Mononuclear cell (primary cell): ENCODE results near the gene RNF187. TPM values are rescaled to one million over a fixed set of nuclear protein-coding genes. Genes with fewer than 3 reads are reported as not detected.

Experiments
- H3K27me3 ChIP-seq: 2 replicates; pipeline ENCODE4 v1.6.0; 2011; ENCODE audit warnings: low read length, control low read depth; ENCODE audit not compliant: insufficient read depth
- H3K4me1 ChIP-seq: 2 replicates; pipeline ENCODE4 v1.5.1; 2011; ENCODE audit warnings: mild to moderate bottlenecking, low read length, control low read depth; ENCODE audit not compliant: insufficient read depth
- H3K4me3 ChIP-seq: 2 replicates; pipeline ENCODE4 v1.5.1; 2011; ENCODE audit warnings: mild to moderate bottlenecking, low read length, moderate library complexity
- H3K9me3 ChIP-seq: 2 replicates; pipeline ENCODE4 v1.5.1; 2011; ENCODE audit warnings: low read depth, mild to moderate bottlenecking, control low read depth, low read length
- total RNA-seq: library from RNA; depleted of rRNA; stranded (reverse); fragments of >200 nt; gene quantifications from one replicate; pipeline ENCODE4 v1.2.3, GENCODE V29; 2012

RNF187 gene
- total RNA-seq, 1 donor, result 13.7 TPM

DNA sequence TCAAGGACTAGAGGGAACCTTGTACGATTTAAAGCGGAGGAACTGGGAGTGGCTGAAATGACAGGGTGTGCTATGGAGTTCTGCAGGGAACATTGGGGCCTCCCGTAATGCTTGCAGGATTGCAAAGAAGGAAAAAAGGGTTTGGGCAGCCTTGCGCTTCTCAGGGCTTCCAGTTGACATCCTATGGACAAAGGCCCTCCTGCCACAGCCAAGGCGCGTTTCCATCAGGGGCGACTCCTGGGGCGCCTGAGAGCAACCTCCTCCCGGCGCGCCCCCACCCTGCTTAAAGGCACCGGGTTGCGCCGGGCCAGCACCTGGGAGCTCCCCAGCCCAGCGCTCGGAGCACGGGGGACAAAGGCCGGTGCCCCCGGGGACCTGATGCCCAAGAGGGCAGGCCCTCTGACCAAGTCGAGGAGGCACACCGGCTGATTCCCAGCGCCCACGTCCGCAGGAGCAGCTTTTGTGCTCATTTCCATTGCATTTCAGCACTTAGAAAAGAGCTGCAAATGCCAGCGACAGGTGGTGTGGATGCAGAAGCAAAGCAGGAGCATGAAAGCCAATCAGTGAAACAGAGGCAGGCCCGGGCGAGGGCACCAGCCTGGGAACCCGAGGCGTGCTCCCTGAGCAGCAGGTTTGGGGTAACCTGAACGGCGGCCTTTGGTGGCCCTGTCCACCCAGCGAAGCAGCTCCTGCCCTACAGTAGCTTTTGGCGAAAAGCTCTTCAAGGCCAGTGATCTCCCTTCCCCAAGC lies 17.6 kb upstream of the RNF187 start:
- no peak overlapping the region for H3K4me3 ChIP-seq
- peaks cover 49% of the 10 kb centered on the region for H3K27me3 ChIP-seq
- H3K4me1 ChIP-seq, result peaks cover 42% of the 10 kb centered on the region
- no peaks in the 10 kb centered on the region for H3K9me3 ChIP-seq

DNA sequence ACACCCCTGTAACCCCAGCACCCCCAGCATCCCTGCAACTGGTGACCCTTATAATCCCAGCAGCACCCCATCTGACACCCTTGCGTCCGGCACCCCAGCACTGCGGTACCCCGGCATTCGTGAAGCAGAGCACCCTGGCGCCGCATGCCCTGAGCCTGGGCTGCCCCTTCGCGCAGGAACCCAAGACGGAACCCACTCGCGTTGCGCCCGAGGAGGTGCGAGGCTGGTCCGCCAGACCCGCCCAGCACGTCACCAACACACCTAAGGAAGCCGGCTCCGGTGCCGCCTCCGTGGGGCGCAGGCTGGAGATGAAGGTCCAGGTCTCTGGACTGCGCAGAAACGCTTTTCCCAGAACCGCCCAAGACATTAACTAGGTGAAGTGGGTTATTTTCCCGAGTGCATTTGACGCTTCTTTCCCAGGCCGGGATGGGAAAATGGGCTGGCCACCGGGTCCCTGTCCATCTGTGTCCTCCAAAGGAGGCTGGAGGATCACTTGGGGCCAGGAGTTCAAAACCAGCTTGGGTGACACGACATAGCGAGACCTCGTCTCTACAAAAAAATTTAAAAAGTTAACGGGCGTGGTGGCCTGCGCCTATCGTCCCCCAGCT lies 15.9 kb upstream of the RNF187 start:
- peaks cover 26% of the 10 kb centered on the region for H3K4me1 ChIP-seq
- H3K27me3 ChIP-seq, result peaks cover 32% of the 10 kb centered on the region
- no peak overlapping the region for H3K4me3 ChIP-seq
- H3K9me3 ChIP-seq, result no peaks in the 10 kb centered on the region

GRCh38 chr1:228471762-228472398 lies 15.3 kb upstream of the RNF187 start:
- Histone ChIP-seq H3K4me1 (peaks cover 21% of the 10 kb centered on the region), H3K4me3 (no peak overlapping the region), H3K9me3 (no peaks in the 10 kb centered on the region), H3K27me3 (peaks cover 26% of the 10 kb centered on the region)

DNA sequence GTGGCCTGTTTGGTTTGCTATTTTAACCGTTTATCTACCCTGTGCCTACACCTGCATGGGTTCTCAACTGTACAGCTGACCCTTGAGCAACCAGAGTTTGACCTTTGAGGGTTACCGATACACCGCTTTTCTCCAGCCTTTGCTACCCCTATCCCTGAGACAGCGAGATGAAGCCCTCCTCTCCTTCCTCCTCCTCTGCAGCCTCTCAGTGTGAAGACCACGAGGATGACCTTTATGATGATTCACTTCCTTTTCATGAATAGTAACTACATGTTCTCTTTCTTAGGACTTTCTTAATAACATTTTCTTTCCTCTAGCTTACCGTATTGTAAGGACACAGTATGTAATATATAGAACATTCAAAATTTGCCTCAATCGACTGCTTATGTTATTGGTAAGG lies 14.5 kb upstream of the RNF187 start:
- Histone ChIP-seq H3K4me1 (peaks cover 21% of the 10 kb centered on the region), H3K4me3 (no peak overlapping the region), H3K27me3 (peaks cover 19% of the 10 kb centered on the region), H3K9me3 (no peaks in the 10 kb centered on the region)

DNA sequence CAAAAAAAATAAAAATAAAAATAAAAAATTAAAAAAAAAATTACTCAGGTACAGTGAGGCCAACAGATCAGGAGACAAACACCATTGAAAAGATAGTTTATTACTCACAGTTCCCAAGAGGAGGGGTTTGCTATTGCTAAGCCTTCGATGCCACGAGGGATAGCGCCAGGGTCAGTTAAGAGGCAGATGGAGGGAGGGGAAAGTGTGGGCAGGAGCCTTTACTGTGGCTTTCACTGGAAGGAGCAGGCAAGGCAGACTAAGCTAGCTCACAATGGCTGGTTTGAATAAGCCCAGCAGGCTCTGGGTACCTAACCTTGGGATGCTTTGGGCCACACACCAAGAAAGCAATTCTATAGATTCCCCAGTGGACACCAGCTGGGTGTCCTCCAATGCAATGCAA lies 12.7 kb upstream of the RNF187 start:
- H3K27me3 ChIP-seq, result peaks cover 8% of the 10 kb centered on the region
- peaks cover 35% of the 10 kb centered on the region for H3K4me1 ChIP-seq
- H3K4me3 ChIP-seq, result no peak overlapping the region
- H3K9me3 ChIP-seq, result no peaks in the 10 kb centered on the region

GRCh38 chr1:228475812-228476211 lies 11.4 kb upstream of the RNF187 start:
- Histone ChIP-seq H3K27me3 (no peaks in the 10 kb centered on the region), H3K4me3 (no peak overlapping the region), H3K4me1 (peaks cover 42% of the 10 kb centered on the region), H3K9me3 (no peaks in the 10 kb centered on the region)

- Histone ChIP-seq H3K27me3 (no peaks in the 10 kb centered on the region), H3K4me3 (no peak overlapping the region), H3K4me1 (peaks cover 38% of the 10 kb centered on the region), H3K9me3 (no peaks in the 10 kb centered on the region)
Observed at GRCh38 chr1:228477263-228477662, 9.9 kb upstream of the RNF187 start.

DNA sequence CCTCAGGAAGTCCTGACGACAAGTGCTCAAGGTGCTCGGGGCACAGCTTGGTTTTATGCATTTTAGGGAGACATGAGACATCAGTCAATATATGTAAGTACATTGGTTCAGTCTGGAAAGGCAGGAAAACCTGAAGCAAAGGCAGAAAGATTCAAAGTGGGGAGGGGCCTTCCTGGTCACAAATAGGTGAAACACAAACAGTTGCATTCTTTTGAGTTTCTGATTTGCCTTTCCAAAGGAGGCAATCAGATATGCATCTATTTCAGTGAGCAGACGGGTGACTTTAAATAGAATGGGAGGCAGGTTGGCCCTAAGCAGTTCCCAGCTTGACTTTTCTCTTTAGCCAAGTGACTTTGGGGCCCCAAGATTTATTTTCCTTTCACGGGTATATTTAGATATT lies 8.9 kb upstream of the RNF187 start:
- no peaks in the 10 kb centered on the region for H3K9me3 ChIP-seq
- H3K4me3 ChIP-seq, result no peak overlapping the region
- peaks cover 27% of the 10 kb centered on the region for H3K4me1 ChIP-seq
- H3K27me3 ChIP-seq, result no peaks in the 10 kb centered on the region

- Histone ChIP-seq H3K27me3 (no peaks in the 10 kb centered on the region), H3K4me3 (no peak overlapping the region)
Observed at GRCh38 chr1:228478912-228479711, 8.1 kb upstream of the RNF187 start.

GRCh38 chr1:228483789-228484188 lies 3.4 kb upstream of the RNF187 start:
- Histone ChIP-seq H3K27me3 (no peaks in the 10 kb centered on the region), H3K4me1 (peaks cover 36% of the 10 kb centered on the region), H3K9me3 (no peaks in the 10 kb centered on the region), H3K4me3 (no peak overlapping the region)

More at GRCh38 chr1:228478912-228479711, 8.1 kb upstream of the RNF187 start:
- H3K4me1 ChIP-seq, result peaks cover 22% of the 10 kb centered on the region
- H3K9me3 ChIP-seq, result no peaks in the 10 kb centered on the region

- H3K4me1 ChIP-seq, result peaks cover 39% of the 10 kb centered on the region
- H3K9me3 ChIP-seq, result no peaks in the 10 kb centered on the region
- H3K27me3 ChIP-seq, result no peaks in the 10 kb centered on the region
- H3K4me3 ChIP-seq, result peak overlapping the region; percentile 60
Observed at GRCh38 chr1:228486596-228487335, 416 bp upstream of the RNF187 start.

GRCh38 chr1:228488125-228488817 lies 1.1 kb downstream of the RNF187 start:
- Histone ChIP-seq H3K27me3 (no peaks in the 10 kb centered on the region), H3K9me3 (no peaks in the 10 kb centered on the region), H3K4me1 (peaks cover 39% of the 10 kb centered on the region), H3K4me3 (peak overlapping the region; percentile 60)

GRCh38 chr1:228488818-228489674 lies 1.9 kb downstream of the RNF187 start:
- no peaks in the 10 kb centered on the region for H3K9me3 ChIP-seq
- H3K4me3 ChIP-seq, result no peak overlapping the region
- no peaks in the 10 kb centered on the region for H3K27me3 ChIP-seq

More at GRCh38 chr1:228488818-228489674, 1.9 kb downstream of the RNF187 start:
- peaks cover 39% of the 10 kb centered on the region for H3K4me1 ChIP-seq
